LoVo (cell line): ENCODE data around the gene IDH3B.

Source experiments
- DNase-seq: peaks from one replicate; pipeline ENCODE4 v3.0.0-alpha.2; 2016; ENCODE audit warnings: low spot score

IDH3B gene

DNA sequence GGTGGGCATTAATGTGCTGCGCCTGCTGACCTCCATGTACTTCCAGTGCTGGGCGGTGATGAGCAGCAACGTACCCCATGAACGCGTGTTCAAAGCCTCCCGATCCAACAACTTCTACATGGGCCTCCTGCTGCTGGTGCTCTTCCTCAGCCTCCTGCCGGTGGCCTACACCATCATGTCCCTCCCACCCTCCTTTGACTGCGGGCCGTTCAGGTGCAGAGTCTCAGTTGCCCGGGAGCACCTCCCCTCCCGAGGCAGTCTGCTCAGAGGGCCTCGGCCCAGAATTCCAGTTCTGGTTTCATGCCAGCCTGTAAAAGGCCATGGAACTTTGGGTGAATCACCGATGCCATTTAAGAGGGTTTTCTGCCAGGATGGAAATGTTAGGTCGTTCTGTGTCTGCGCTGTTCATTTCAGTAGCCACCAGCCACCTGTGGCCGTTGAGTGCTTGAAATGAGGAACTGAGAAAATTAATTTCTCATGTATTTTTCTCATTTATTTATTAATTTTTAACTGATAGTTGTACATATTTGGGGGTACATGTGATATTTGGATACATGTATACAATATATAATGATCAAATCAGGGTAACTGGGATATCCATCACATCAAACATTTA is 46.8 kb downstream of the IDH3B start:
- DNase-seq = no peak

DNA sequence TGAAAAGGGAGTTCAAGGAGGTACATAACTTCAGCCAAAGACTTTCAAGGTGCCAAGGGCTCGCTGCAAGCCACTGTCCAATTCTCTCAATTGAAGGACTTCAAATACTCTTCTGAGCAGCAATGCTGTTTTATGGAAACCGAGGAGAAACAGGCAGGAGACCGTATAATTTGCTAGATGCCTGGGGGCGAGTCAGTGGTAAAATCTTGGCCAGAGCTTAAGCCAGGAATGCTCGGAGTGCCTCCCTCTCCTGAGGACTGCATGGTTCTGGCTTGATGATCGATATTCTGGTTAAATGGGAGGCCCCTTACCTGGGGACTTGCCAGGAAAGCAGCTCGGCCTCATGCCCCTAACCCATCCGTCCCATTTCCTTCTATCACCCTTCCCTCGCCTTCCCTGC is 47.4 kb downstream of the IDH3B start:
- DNase-seq = no peak

DNA sequence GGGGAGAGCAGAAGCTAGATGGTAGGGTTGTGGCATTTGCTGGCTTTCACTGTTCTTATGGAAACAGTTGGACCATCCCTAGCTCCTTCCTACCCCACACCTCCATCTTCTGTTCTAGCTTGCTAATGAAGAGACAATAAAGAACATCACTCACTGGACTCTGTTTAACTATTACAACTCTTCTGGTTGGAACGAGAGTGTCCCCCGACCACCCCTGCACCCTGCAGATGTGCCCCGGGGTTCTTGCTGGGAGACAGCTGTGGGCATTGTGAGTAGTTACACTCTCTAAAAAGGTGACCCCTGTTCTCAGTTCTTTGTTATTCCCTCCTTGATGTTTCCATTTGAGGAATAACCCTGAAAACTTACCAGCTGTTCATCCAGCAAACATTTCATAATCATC is 51.9 kb downstream of the IDH3B start:
- no peak for DNase-seq

DNA sequence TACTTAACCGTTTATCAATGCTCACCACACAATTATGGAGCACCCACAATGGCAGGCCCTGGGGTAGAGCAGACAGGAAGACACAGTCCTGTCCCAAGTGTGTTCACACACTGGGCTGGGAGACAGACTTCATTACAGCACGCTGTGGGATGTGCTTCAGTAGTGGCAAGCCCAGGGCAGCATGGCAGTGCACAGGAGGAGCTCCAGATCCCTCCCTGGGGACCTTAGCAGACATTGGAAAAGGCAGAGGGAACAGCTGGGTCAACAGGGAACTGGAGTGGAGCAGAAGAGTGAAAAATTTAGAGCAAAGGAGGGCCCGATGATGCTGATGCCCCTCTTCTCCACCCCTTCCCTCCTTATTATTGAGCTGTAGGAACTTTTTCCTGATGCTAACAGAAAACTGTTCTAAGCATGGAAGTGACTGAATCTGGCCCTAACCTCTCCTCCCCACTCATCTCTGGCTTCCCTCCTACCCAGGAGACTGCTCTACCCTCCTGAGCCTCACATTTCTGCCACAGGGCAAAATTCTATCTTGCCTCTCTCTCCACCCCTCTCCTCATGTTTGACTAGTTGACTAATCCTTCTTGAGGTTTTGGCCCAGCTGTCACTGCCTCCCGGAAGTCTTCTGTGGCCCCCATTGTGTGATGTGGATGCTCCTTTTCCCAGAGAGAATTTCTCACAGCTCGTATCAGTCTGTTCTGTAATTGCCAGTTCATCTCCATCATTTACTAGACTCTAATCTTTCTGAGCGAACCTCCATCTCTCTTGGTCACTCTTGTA is 52.9 kb downstream of the IDH3B start:
- DNase-seq = no peak

DNA sequence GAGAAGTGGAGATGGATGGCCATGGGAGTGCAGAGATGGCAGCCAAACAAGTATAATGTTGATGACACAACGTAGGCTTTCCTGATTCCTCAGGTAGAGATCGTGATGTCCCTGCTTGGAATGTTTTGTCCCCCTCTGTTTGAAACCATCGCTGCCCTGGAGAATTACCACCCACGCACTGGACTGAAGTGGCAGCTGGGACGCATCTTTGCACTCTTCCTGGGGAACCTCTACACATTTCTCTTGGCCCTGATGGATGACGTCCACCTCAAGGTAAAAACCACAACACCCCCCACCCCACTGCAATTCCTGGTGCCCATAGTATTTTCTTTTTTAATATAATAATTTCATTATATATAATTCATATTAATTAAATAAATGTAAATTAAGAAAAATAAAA is 53.7 kb downstream of the IDH3B start:
- DNase-seq = no peak
